Vagina (tissue), 2 donors: Measurements from ENCODE around the gene ZNF571.

ENCODE experiments used
- CTCF ChIP-seq, 3 experiments: fragments of 450-650 bp in 2 of 3; fragments of 200-600 bp in 1 of 3; sonication (generic) in 1 of 3; IDR thresholded peaks; one replicate each; pipeline ENCODE4 v1.5.1; 2017 to 2019; ENCODE audit warnings: antibody characterized with exemption in 3 of 3, mild to moderate bottlenecking in 2 of 3, moderate library complexity in 2 of 3
- POLR2A ChIP-seq, 2 donors: fragments of 450-650 bp; IDR thresholded peaks; one replicate each; pipeline ENCODE4 v1.6.1; 2017; ENCODE audit warnings: antibody characterized with exemption in 2 of 2, mild to moderate bottlenecking in 2 of 2, moderate library complexity in 2 of 2

DNA sequence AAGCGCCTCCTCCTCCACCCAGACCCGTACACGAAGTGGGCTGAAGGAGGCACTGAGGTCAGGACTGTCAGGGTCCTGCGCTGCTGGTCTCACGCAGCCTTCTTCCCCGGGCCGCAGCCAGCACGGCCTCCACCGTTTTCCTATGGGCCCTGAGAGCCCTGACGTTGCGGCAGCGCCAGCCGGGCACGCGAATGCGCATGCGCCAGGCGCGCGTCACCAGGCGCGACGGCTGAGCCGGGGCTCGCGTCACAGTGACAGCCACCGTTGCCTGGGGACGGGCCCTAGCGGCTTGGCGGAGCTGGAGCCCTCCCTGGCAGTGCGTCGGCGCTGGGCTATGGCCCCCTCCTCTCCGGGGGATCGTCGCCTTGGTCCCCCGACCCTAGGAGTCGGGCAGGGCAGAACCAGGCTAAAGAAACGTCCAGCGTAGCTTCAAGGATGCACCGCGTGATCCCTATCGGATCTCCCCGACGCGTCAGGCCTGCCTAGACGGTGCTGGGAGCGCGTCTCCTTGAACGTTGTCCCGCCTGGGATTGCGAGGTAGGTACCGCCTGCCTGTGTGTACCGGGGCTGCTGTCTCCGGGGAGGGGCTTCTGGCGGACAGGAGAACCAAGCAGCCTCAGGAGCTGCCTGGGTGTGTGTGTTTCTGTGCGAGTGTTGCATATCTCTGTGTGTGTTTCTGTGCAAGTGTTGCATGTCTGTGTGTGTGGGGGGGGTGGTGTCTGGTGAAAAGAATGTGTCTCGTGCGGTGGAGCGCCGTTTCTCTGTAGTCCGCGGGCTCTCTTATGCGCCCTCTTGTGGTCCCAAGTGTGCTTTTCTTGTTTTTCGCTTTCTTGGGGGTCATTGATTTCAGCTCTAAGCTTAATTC lies 43.2 kb downstream of the ZNF571 start:
- TF ChIP-seq CTCF (IDR thresholded peaks at IDR 0.05) (no peak), POLR2A (IDR thresholded peaks at IDR 0.05) (no peak)
